Small intestine (tissue), 7 donors: ENCODE data around the gene NFATC2. TPM values are rescaled to one million over a fixed set of nuclear protein-coding genes. Genes with fewer than 3 reads are reported as not detected.

Source experiments
- DNase-seq, 2 donors: peaks; one replicate each; pipeline versions ENCODE4 v3.0.0 to v3.0.0-alpha.2; 2013
- FAIRE-seq: peaks from 2 replicates; lab custom pipeline; 2012; peaks lifted over from hg19 to GRCh38; lab: Jason Lieb, UNC
- H3K27ac ChIP-seq, 3 donors: one replicate each; pipeline ENCODE4 v1.5.1; 2013; ENCODE audit warnings: low read length in 2 of 3, mild to moderate bottlenecking in 2 of 3, control low read depth in 1 of 3, inconsistent platforms in 1 of 3, low read depth in 1 of 3, moderate library complexity in 1 of 3
- H3K27me3 ChIP-seq, 3 donors: one replicate each; pipeline ENCODE4 v1.6.1; 2013; ENCODE audit warnings: low read length in 3 of 3, inconsistent platforms in 1 of 3; ENCODE audit not compliant: control insufficient read depth in 3 of 3, insufficient read depth in 3 of 3
- H3K36me3 ChIP-seq, 3 donors: one replicate each; pipeline ENCODE4 v1.6.1; 2013; ENCODE audit warnings: low read length in 3 of 3, inconsistent platforms in 1 of 3, low read depth in 1 of 3, mild to moderate bottlenecking in 1 of 3, moderate library complexity in 1 of 3; ENCODE audit not compliant: control insufficient read depth in 3 of 3, insufficient read depth in 2 of 3
- H3K4me1 ChIP-seq, 3 donors: one replicate each; pipeline ENCODE4 v1.6.1; 2013; ENCODE audit warnings: low read length in 2 of 3, inconsistent platforms in 1 of 3, low read depth in 1 of 3, mild to moderate bottlenecking in 1 of 3, moderate library complexity in 1 of 3; ENCODE audit not compliant: control insufficient read depth in 3 of 3, insufficient read depth in 2 of 3
- H3K4me3 ChIP-seq, 3 donors: one replicate each; pipeline ENCODE4 v1.5.1; 2013; ENCODE audit warnings: low read length in 3 of 3, control low read depth in 1 of 3, inconsistent platforms in 1 of 3, low read depth in 1 of 3, mild to moderate bottlenecking in 1 of 3, moderate library complexity in 1 of 3
- H3K9me3 ChIP-seq, 2 donors: one replicate each; pipeline ENCODE4 v1.6.1; 2013; ENCODE audit warnings: low read depth in 1 of 2, low read length in 1 of 2; ENCODE audit not compliant: control insufficient read depth in 2 of 2, insufficient read depth in 1 of 2
- WGBS, 3 donors: extraction: QIAGEN DNeasy Blood & Tissue Kit; methylation state at CpG; one replicate each; pipeline ENCODE4 v1.1.7; 2013; 5-methylcytosine and 5-hydroxymethylcytosine counted together
- polyA plus RNA-seq, 4 donors: library from polyadenylated mRNA; stranded (reverse) in 3 of 4; unstranded in 1 of 4; fragments of 200-250 nt in 3 of 4; fragments of 120-200 nt in 1 of 4; gene quantifications; one replicate each; pipeline versions ENCODE4 v1.2.1 to v1.2.3, GENCODE V29; 2013
- donor health status: healthy with polysubstance abuse.
- donor health status: control.
- donor health status: control.
- donor health status: Bipolar disorder and iron deficiency.
- donor health status: healthy.

Gene NFATC2
- polyA plus RNA-seq, 4 donors = 3.1 to 19.4 (median 6.2) TPM

- Histone ChIP-seq H3K4me3 (no peak overlapping the region), H3K27ac (no peak overlapping the region), H3K4me1 (peaks cover 0 to 2% (median 0%) of the 10 kb centered on the region in 3 donors), H3K36me3 (peaks cover 0 to 71% (median 2%) of the 10 kb centered on the region in 3 donors), H3K27me3 (no peaks in the 10 kb centered on the region), H3K9me3 (no peaks in the 10 kb centered on the region)
- DNase-seq (no peak), FAIRE-seq (no peak)
- 75 to 88% (median 86%) methylated on average over 19 of the region's 19 CpGs for WGBS, 3 donors
Measured at GRCh38 chr20:51507216-51508036, 35.1 kb downstream of the NFATC2 start.

- peaks cover 0 to 68% (median 0%) of the 10 kb centered on the region in 3 donors for H3K36me3 ChIP-seq
- 92 to 94% (median 94%) methylated on average over 18 of the region's 18 CpGs for WGBS, 3 donors
- H3K4me3 ChIP-seq = no peak overlapping the region
- H3K27me3 ChIP-seq = no peaks in the 10 kb centered on the region
- FAIRE-seq (no peak), DNase-seq (no peak)
- no peak overlapping the region for H3K27ac ChIP-seq
- peaks cover 0 to 2% (median 0%) of the 10 kb centered on the region in 3 donors for H3K4me1 ChIP-seq
- H3K9me3 ChIP-seq = no peaks in the 10 kb centered on the region
Measured at GRCh38 chr20:51506527-51507215, 35.8 kb downstream of the NFATC2 start.

GRCh38 chr20:51505566-51505965 lies 37.0 kb downstream of the NFATC2 start:
- peaks cover 0 to 66% (median 0%) of the 10 kb centered on the region in 3 donors for H3K36me3 ChIP-seq
- H3K4me3 ChIP-seq = no peak overlapping the region
- FAIRE-seq (no peak), DNase-seq (no peak)
- peaks cover 0 to 2% (median 0%) of the 10 kb centered on the region in 3 donors for H3K4me1 ChIP-seq
- H3K9me3 ChIP-seq = no peaks in the 10 kb centered on the region
- 89 to 91% (median 90%) methylated on average over 12 of the region's 12 CpGs for WGBS, 3 donors
- no peak overlapping the region for H3K27ac ChIP-seq
- no peaks in the 10 kb centered on the region for H3K27me3 ChIP-seq

GRCh38 chr20:51503376-51503775 lies 39.1 kb downstream of the NFATC2 start:
- Histone ChIP-seq H3K4me1 (peaks cover 0 to 2% (median 0%) of the 10 kb centered on the region in 3 donors), H3K4me3 (no peak overlapping the region), H3K36me3 (peaks cover 0 to 55% (median 0%) of the 10 kb centered on the region in 3 donors), H3K9me3 (no peaks in the 10 kb centered on the region), H3K27me3 (no peaks in the 10 kb centered on the region), H3K27ac (no peak overlapping the region)
- FAIRE-seq (no peak), DNase-seq (no peak)
- 85 to 92% (median 89%) methylated on average over 4 of the region's 4 CpGs for WGBS, 3 donors

GRCh38 chr20:51500936-51501335 lies 41.6 kb downstream of the NFATC2 start:
- H3K36me3 ChIP-seq = peaks cover 0 to 56% (median 0%) of the 10 kb centered on the region in 3 donors
- FAIRE-seq (no peak), DNase-seq (peak in 1 of 2 donors; percentile 29)
- no peaks in the 10 kb centered on the region for H3K9me3 ChIP-seq
- peaks cover 5 to 8% (median 8%) of the 10 kb centered on the region in 3 donors for H3K4me1 ChIP-seq
- H3K27me3 ChIP-seq = no peaks in the 10 kb centered on the region
- H3K4me3 ChIP-seq = no peak overlapping the region
- 69 to 79% (median 71%) methylated on average over 1 of the region's 1 CpG for WGBS, 3 donors
- H3K27ac ChIP-seq = no peak overlapping the region

- Histone ChIP-seq H3K4me1 (peaks cover 5 to 8% (median 8%) of the 10 kb centered on the region in 3 donors), H3K36me3 (peaks cover 0 to 55% (median 0%) of the 10 kb centered on the region in 3 donors), H3K4me3 (no peak overlapping the region), H3K27ac (no peak overlapping the region), H3K27me3 (no peaks in the 10 kb centered on the region), H3K9me3 (no peaks in the 10 kb centered on the region)
- WGBS, 3 donors = 51 to 64% (median 54%) methylated on average over 2 of the region's 3 CpGs
- DNase-seq = peak in 1 of 2 donors; percentile 35
- no peak for FAIRE-seq
Measured at GRCh38 chr20:51500311-51500710, 42.2 kb downstream of the NFATC2 start.

GRCh38 chr20:51498765-51499540 lies 43.6 kb downstream of the NFATC2 start:
- FAIRE-seq = no peak
- Histone ChIP-seq H3K4me1 (peaks cover 5 to 8% (median 8%) of the 10 kb centered on the region in 3 donors), H3K36me3 (peaks cover 0 to 67% (median 0%) of the 10 kb centered on the region in 3 donors), H3K27me3 (no peaks in the 10 kb centered on the region), H3K27ac (peak overlapping the region in 1 of 3 donors; percentile 24), H3K4me3 (no peak overlapping the region), H3K9me3 (no peaks in the 10 kb centered on the region)
- no peak for DNase-seq
- WGBS, 3 donors = 95 to 98% (median 96%) methylated on average over 11 of the region's 11 CpGs
